Activated T-helper 2 cell treated with anti-CD3 and anti-CD28 coated beads, Interferon-gamma antibody, Interleukin-2, Interleukin-4, amounts not matched to agents 10 μg/mL and 5 μg/mL and 100 μg/mL, durations not matched to agents 14 hours and 24 hours and 36 hours (primary cell): ENCODE data around the gene ZNF385B. TPM values are rescaled to one million over a fixed set of nuclear protein-coding genes. Genes with fewer than 3 reads are reported as not detected.

Source experiments
- DNase-seq: peaks from one replicate; pipeline ENCODE4 v3.0.0; 2021; ENCODE audit warnings: low spot score
- H3K27ac Mint-ChIP-seq: one replicate; pipeline ENCODE4 v1.8.0; 2021; ENCODE audit warnings: mixed read lengths
- H3K27me3 Mint-ChIP-seq: one replicate; pipeline ENCODE4 v1.8.0; 2021; ENCODE audit warnings: low read depth, mixed read lengths
- H3K36me3 Mint-ChIP-seq: one replicate; pipeline ENCODE4 v1.8.0; 2021; ENCODE audit warnings: low read depth, mixed read lengths
- H3K4me1 Mint-ChIP-seq: one replicate; pipeline ENCODE4 v1.8.0; 2021; ENCODE audit warnings: low read depth, mixed read lengths
- H3K4me3 Mint-ChIP-seq: one replicate; pipeline ENCODE4 v1.8.0; 2021; ENCODE audit warnings: low read depth, mild to moderate bottlenecking, moderate library complexity, mixed read lengths
- H3K9me3 Mint-ChIP-seq: one replicate; pipeline ENCODE4 v1.8.0; 2021; ENCODE audit warnings: mixed read lengths
- intact Hi-C: fragments of 100-400 bp; cut with micrococcal nuclease; formaldehyde crosslinking; loops from one replicate; pipeline ENCODE4 v1.15.1; 2023
- total RNA-seq: library from RNA; stranded (reverse); gene quantifications from 2 replicates; pipeline ENCODE4 v1.2.3, GENCODE V29; 2022

Gene ZNF385B
- total RNA-seq, 1 donor from 2014 or later: not detected

GRCh38 chr2:179675435-179675834 is 186.0 kb downstream of the ZNF385B start:
- no peak for DNase-seq
- Mint-ChIP-seq H3K36me3 (no peaks in the 10 kb centered on the region), H3K27me3 (no peaks in the 10 kb centered on the region), H3K4me1 (no peaks in the 10 kb centered on the region), H3K9me3 (no peaks in the 10 kb centered on the region), H3K27ac (no peak overlapping the region), H3K4me3 (no peak overlapping the region)
- intact Hi-C loops: no loop called here

DNA sequence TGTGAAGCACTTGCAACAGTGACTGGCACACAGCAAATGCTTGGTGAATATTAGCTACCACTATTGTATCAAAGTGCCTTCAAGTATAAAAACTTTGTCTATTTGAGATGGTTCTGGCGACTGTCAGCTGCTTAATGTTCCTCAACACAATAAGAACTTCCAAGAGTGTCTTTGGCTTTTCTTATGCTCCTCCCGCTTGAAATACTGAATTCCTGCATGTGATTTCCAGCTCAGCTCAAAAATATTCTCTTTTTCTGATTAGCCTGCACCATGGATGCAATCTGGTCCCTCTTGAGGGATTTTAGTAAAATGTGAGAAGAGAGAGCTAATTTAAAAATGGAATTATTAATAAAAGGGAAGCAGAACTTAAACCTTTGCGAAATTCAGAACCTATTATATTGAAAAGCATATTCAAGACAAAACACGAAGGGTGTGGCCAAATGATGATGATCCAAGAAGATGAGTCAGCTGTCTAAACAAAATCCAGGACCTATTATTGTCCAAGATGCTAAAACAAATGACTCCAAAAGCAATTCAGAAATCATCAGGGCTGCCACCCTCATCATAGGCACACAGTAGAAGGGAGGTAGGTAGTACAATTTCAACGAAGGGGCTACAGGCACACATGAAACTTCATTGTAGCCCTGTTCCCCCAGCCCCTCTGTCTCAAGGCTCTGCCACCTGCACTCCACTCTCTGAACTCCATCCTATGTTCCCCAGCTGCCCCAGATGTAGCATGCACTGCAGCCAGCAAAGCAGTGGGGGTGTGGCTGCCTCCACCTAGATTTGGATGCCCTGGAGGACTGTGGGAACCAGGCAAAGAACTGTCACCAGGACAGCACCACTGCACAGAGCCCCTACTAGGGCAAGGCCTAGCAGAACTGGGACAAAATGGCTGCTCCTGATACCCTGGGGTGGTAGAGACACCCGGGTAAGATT is 190.1 kb downstream of the ZNF385B start:
- intact Hi-C loops: no loop called here
- H3K27ac Mint-ChIP-seq: no peak overlapping the region
- no peaks in the 10 kb centered on the region for H3K9me3 Mint-ChIP-seq
- no peak for DNase-seq
- H3K27me3 Mint-ChIP-seq: no peaks in the 10 kb centered on the region
- H3K4me3 Mint-ChIP-seq: no peak overlapping the region
- H3K4me1 Mint-ChIP-seq: no peaks in the 10 kb centered on the region
- no peaks in the 10 kb centered on the region for H3K36me3 Mint-ChIP-seq

DNA sequence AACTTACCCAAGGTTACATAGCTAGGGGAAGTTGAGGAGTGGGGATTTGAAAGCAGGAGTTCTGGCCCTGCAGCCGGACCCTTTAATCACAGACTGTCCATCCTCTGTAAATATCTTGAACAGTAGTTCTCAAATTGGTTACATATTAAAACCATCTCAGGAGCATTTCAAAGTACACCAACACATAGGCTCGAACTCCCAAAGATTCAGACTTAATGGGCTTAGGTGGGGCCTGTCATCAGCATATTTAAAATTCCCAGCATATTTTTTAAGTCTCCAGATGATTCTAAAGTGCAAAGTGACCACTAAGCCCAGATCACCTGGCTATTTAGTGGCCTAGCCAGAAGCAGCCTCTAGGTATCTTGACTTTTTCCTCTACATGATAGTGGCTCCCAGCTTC is 192.2 kb downstream of the ZNF385B start:
- no peaks in the 10 kb centered on the region for H3K9me3 Mint-ChIP-seq
- intact Hi-C loops: no loop called here
- DNase-seq: no peak
- H3K27me3 Mint-ChIP-seq: no peaks in the 10 kb centered on the region
- no peak overlapping the region for H3K27ac Mint-ChIP-seq
- H3K4me1 Mint-ChIP-seq: no peaks in the 10 kb centered on the region
- H3K36me3 Mint-ChIP-seq: no peaks in the 10 kb centered on the region
- H3K4me3 Mint-ChIP-seq: no peak overlapping the region

GRCh38 chr2:179664972-179665812 is 196.2 kb downstream of the ZNF385B start:
- Mint-ChIP-seq H3K27me3 (no peaks in the 10 kb centered on the region), H3K4me3 (no peak overlapping the region), H3K9me3 (no peaks in the 10 kb centered on the region), H3K36me3 (no peaks in the 10 kb centered on the region), H3K27ac (no peak overlapping the region), H3K4me1 (no peaks in the 10 kb centered on the region)
- no peak for DNase-seq
- intact Hi-C loops: no loop called here

GRCh38 chr2:179661986-179662385 is 199.4 kb downstream of the ZNF385B start:
- Mint-ChIP-seq H3K4me1 (no peaks in the 10 kb centered on the region), H3K27me3 (no peaks in the 10 kb centered on the region), H3K27ac (no peak overlapping the region), H3K4me3 (no peak overlapping the region), H3K36me3 (no peaks in the 10 kb centered on the region), H3K9me3 (no peaks in the 10 kb centered on the region)
- intact Hi-C loops: no loop called here
- DNase-seq: no peak

DNA sequence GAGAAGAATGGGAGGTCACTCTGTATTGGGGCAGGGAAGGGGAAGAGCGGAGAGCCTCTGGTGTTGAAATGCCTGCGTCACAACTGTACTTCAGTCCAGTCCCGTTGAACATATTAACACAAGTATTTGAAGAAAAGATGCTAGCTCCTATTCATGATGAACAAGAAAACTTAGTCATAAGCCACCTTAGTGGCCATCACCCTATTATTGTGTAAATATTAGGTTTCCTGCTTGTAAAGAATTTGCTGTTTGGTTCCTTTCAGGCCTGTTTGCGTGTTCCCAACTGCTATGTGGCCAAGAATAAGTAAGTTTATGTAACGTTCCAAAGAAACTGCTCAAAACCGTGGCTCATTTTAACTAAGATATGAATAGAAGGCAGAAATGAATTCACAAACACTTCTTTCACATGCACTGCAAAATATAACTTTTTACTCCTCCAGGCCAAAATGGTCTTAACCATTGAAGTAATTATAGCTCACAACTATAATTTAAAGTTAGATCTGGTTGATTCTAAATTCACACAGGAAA is 204.3 kb downstream of the ZNF385B start:
- no peak for DNase-seq
- no peaks in the 10 kb centered on the region for H3K4me1 Mint-ChIP-seq
- H3K4me3 Mint-ChIP-seq: no peak overlapping the region
- no peaks in the 10 kb centered on the region for H3K36me3 Mint-ChIP-seq
- no peaks in the 10 kb centered on the region for H3K9me3 Mint-ChIP-seq
- H3K27ac Mint-ChIP-seq: no peak overlapping the region
- intact Hi-C loops: no loop called here
- H3K27me3 Mint-ChIP-seq: no peaks in the 10 kb centered on the region

DNA sequence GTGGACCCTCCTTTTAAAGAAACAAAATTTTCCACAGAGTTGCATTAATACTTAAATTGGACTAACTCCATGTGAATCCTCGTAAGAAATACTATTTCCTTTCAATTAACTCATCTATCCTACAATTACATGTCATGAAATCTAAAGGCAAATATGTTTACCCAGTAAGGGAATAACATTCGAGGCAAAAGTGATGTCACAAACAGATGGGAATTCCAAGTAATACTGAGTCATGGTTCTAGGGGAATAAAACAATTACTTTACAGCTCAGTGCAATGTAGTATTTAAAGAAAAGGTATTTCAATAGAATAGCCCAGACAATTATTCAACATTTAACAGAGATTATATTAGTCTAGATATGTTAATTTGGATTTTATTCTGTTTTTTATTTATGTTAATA is 205.8 kb downstream of the ZNF385B start:
- H3K36me3 Mint-ChIP-seq: no peaks in the 10 kb centered on the region
- H3K9me3 Mint-ChIP-seq: no peaks in the 10 kb centered on the region
- no peaks in the 10 kb centered on the region for H3K27me3 Mint-ChIP-seq
- intact Hi-C loops: no loop called here
- H3K4me1 Mint-ChIP-seq: no peaks in the 10 kb centered on the region
- no peak overlapping the region for H3K27ac Mint-ChIP-seq
- no peak for DNase-seq
- no peak overlapping the region for H3K4me3 Mint-ChIP-seq

GRCh38 chr2:179654806-179655205 is 206.6 kb downstream of the ZNF385B start:
- Mint-ChIP-seq H3K27ac (no peak overlapping the region), H3K27me3 (no peaks in the 10 kb centered on the region), H3K4me1 (no peaks in the 10 kb centered on the region), H3K9me3 (no peaks in the 10 kb centered on the region), H3K36me3 (no peaks in the 10 kb centered on the region), H3K4me3 (no peak overlapping the region)
- intact Hi-C loops: no loop called here
- DNase-seq: no peak

- Mint-ChIP-seq H3K4me1 (no peaks in the 10 kb centered on the region), H3K27me3 (no peaks in the 10 kb centered on the region), H3K27ac (no peak overlapping the region), H3K9me3 (no peaks in the 10 kb centered on the region), H3K36me3 (no peaks in the 10 kb centered on the region), H3K4me3 (no peak overlapping the region)
- DNase-seq: no peak
- intact Hi-C loops: no loop called here
Observed at GRCh38 chr2:179652296-179652695, 209.1 kb downstream of the ZNF385B start.

DNA sequence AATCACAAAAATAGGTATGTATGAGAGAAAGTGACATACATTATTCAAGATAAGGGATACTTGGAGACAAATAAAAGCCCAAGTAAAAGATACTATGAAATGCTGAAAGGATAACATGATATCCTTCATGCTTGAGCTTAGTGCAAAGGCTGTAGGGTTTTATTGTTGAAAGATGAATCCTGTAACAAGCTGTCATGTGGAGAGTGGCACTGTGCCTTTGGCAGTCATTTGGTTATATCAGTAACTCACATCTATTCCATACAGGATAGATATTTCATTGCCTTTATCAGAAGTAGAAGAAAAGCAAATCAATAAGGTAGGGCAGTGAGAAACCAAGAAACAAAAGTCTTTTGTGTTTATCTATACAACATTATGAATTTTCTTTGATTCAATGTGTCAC is 211.0 kb downstream of the ZNF385B start:
- no peak overlapping the region for H3K27ac Mint-ChIP-seq
- no peak for DNase-seq
- H3K9me3 Mint-ChIP-seq: no peaks in the 10 kb centered on the region
- H3K36me3 Mint-ChIP-seq: no peaks in the 10 kb centered on the region
- H3K27me3 Mint-ChIP-seq: no peaks in the 10 kb centered on the region
- no peaks in the 10 kb centered on the region for H3K4me1 Mint-ChIP-seq
- intact Hi-C loops: no loop called here
- no peak overlapping the region for H3K4me3 Mint-ChIP-seq

DNA sequence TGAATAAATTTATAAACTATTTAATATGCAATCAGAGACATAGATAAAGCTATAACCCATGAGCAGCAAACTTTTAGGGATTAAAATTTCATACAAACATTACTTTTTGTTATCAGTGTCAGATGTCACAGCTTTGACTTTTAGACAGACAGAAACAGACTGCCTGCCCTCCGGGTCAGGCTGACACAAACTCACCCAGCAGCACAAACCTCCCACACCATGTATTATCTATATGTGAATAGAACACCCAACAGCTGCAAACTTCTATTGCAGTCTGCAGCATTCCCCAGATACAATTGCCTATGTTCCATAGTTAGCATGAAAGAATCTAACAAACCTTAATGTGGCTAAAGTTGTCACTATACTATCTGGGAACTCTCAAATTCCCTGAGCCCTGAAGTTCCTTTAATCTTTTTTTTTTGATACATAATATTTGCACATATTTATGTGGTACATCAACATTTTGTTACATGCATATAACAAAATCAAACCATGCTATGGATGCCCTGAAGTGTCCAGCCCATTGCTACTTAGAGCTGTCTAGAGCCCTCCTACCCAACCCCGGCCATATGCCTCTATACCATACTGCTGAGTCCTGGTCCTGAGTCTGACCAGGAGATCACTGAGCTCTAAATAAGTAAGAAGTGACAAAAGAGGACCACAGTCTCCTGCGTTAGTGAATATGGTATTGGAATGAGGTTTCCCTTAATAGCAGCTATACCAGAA is 214.4 kb downstream of the ZNF385B start:
- intact Hi-C loops: no loop called here
- Mint-ChIP-seq H3K36me3 (no peaks in the 10 kb centered on the region), H3K9me3 (no peaks in the 10 kb centered on the region), H3K4me1 (no peaks in the 10 kb centered on the region), H3K27ac (no peak overlapping the region), H3K4me3 (no peak overlapping the region), H3K27me3 (no peaks in the 10 kb centered on the region)
- no peak for DNase-seq

- intact Hi-C loops: no loop called here
- H3K27me3 Mint-ChIP-seq: no peaks in the 10 kb centered on the region
- no peaks in the 10 kb centered on the region for H3K4me1 Mint-ChIP-seq
- DNase-seq: no peak
- H3K27ac Mint-ChIP-seq: no peak overlapping the region
- H3K9me3 Mint-ChIP-seq: no peaks in the 10 kb centered on the region
- no peaks in the 10 kb centered on the region for H3K36me3 Mint-ChIP-seq
- no peak overlapping the region for H3K4me3 Mint-ChIP-seq
Observed at GRCh38 chr2:179646173-179646769, 215.1 kb downstream of the ZNF385B start.
